GM18909 (cell line): Measurements from ENCODE around the gene PRKAA2.

Experiments
- ATAC-seq: cut with Tn5 transposase; IDR thresholded peaks from one replicate; pipeline ENCODE4 v1.9.1; 2021; ENCODE audit warnings: mild to moderate bottlenecking; ENCODE audit not compliant: unreplicated experiment, poor library complexity

Gene PRKAA2

DNA sequence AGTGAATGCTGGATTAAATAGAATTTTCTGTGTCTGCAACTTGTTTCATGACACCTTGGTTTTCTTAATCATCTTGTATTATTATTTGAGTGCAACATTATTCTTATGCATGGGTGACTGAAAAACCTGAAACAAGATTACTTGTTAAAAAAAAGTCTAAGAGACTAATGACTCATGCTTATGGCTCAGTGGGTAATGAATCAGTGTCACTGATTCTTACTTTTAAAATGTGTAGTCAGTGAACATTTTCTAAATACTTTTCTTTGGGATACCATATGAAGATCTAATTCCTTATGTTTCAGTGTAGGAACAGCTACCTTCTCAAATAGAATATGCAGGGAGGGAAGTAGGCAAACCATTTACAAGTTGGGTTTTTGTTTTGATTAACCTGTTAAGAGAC is 65.5 kb downstream of the PRKAA2 start:
- no peak for ATAC-seq

GRCh38 chr1:56712150-56712549 is 67.0 kb downstream of the PRKAA2 start:
- no peak for ATAC-seq

DNA sequence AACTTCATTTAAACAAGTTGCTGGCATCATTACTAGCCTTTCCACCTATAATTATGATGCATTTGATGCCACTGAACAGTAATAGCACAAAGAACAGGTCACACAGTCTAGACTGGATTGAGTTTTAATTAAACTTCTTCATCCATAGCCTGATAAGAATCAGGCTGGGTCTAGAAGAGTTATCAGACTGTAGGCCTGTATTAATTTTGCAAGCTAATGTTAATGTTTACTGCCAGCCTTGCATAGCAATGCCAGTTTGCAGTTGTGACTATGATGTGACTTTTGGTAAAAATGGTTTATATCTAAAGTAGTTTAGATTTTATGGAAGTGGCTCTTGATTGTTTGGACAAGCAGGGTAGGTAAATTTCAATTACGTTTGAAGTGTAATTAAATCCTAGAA is 68.0 kb downstream of the PRKAA2 start:
- no peak for ATAC-seq

DNA sequence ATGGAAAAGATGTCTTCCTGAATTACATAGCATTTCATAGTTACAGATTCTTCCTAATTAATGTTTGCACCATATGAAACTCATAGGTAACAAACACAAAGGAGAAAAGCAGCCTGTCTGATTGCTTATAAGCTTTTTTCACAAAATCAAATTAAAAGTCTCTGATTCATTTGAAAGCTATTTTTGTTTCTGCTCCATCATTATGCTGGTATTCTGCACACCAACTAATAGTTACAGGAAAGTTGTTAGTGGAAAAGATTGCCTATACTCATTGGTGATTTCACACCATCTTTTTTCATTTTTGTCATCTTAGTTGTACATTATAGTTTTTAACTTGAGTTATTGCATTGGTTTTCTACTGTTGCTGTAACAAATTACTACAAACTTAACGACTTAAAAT is 70.0 kb downstream of the PRKAA2 start:
- ATAC-seq: no peak

GRCh38 chr1:56719171-56719570 is 74.1 kb downstream of the PRKAA2 start:
- no peak for ATAC-seq

DNA sequence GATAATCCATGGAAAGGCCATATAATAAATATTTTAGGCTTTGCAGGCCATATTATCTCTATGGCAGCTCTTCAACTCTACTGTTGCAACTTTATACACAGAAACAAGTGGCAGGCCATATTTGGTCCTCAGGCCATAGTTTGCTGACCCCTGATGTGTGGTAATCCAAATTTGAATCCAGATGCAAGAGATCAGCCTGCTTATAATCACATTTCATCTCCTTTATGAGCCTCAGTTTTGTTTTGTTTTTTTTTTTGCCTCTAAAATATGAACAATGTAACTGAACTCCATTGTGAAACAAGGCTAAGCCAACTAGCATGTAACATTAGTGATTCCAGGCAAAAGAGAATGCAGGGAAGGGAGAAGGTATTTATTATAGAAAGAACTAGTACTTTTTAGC is 81.6 kb downstream of the PRKAA2 start:
- ATAC-seq: no peak

DNA sequence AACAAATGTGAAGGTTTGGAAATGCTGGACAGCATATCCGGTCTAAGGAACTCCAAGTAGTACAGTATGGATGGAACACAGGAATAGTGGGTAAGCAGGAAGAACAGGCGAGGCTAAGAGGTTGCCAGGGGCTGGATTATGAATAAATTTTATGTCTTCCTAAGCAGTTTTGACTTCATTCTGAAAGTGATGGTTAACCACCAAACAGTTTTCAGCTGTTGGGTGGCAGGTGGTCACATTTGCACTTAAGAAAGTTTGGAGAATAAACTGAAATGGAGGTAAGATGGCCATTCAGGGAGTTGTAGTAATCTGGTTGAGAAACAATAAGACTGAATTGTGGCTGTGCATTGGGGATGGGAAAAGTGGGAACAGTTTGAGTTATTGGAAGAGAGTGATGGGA is 83.8 kb downstream of the PRKAA2 start:
- no peak for ATAC-seq

- no peak for ATAC-seq
Measured at GRCh38 chr1:56745231-56745630, 100.1 kb downstream of the PRKAA2 start.

- ATAC-seq: no peak
Measured at GRCh38 chr1:56754708-56755479, 109.8 kb downstream of the PRKAA2 start.

DNA sequence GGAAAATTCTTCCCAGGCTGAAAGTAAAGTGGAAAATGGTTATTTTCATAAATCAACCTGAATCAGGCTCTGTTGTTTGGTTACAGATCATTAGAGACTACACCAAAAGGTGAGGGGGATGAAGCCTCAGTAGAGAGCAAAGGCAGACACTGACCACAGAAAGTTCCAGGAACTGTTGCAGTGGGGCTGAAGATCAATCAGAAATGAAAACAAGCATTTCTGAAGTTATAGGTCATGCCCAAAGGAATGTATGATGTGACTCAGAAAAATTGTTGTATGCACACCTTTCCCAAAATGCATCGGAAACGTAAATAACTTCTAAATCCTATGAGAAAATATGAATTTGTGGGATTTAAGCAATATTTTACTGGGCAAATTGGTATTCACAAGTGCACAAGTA is 110.8 kb downstream of the PRKAA2 start:
- ATAC-seq: no peak

DNA sequence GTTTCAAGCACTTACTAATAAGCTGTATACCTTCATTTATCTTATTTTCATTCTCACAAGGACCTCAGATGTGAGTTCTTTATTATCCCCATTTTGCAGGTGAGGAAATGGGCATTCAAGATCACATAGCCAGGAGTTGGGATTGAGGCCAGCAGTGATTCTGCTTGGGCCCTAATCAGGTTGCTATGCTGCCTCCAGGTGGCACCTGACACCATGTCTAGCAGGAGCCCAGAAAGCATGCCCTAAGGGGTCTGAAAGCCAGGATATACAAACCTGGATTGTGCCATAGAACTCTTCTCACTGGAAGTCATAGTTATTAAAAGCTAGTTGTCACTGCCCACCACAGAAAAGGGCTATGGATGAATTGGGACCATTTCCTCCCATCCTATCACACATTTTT is 113.0 kb downstream of the PRKAA2 start:
- no peak for ATAC-seq

- no peak for ATAC-seq
Measured at GRCh38 chr1:56758794-56759193, 113.7 kb downstream of the PRKAA2 start.
